Prostate gland (tissue), 2 donors: ENCODE data around the gene KIF2C.

ENCODE experiments used
- CTCF ChIP-seq, 4 experiments: fragments of 200-600 bp in 2 of 4; fragments of 450-650 bp in 2 of 4; sonication (generic) in 2 of 4; IDR thresholded peaks; 1 replicate in 3 of 4; 2 replicates in 1 of 4; pipeline ENCODE4 v1.5.1; 2016 to 2019; ENCODE audit warnings: antibody characterized with exemption in 4 of 4, mild to moderate bottlenecking in 2 of 4, moderate library complexity in 2 of 4
- POLR2A ChIP-seq: fragments of 450-650 bp; IDR thresholded peaks from one replicate; pipeline ENCODE4 v1.6.1; 2016; ENCODE audit warnings: antibody characterized with exemption, mild to moderate bottlenecking
- POLR2AphosphoS5 ChIP-seq: sonication (generic); formaldehyde crosslinking; IDR thresholded peaks from one replicate; pipeline ENCODE4 v1.6.1; 2017; ENCODE audit warnings: antibody characterized with exemption

- TF ChIP-seq CTCF (IDR thresholded peaks at IDR 0.05) = no peak
- TF ChIP-seq POLR2AphosphoS5 = no peak
- TF ChIP-seq POLR2A = no peak
Measured at GRCh38 chr1:44808938-44809917, 69.6 kb downstream of the KIF2C start.
